SK-N-SH (cell line): ENCODE data around the gene PM20D2. TPM values are rescaled to one million over a fixed set of nuclear protein-coding genes. Genes with fewer than 3 reads are reported as not detected.
"Not testable (repeated sequence)": the region's sequence is repeated elsewhere in the genome, so short reads cannot be mapped to it uniquely, and the experiment has no call there.

ENCODE experiments used
- CTCF ChIA-PET: fragments of 300-600, 350-600 bp; formaldehyde crosslinking; extraction: SDS; loops from one replicate; lab custom pipeline; 2021; lab: Yijun Ruan, JAX
- POLR2A ChIA-PET: fragments of 350-600 bp; sonication (Branson Sonifier 250); formaldehyde crosslinking; extraction: SDS; loops from one replicate; lab custom pipeline; 2020; ENCODE audit warnings: antibody characterized with exemption, inconsistent platforms; lab: Yijun Ruan, JAX
- DNase-seq: peaks from one replicate; pipeline ENCODE4 v3.0.0; 2012
- H2AFZ ChIP-seq: fragments of 200-600 bp; sonication (generic); 2 replicates; pipeline ENCODE4 v1.8.1; 2016; ENCODE audit warnings: antibody characterized with exemption, mild to moderate bottlenecking, low read depth
- H3F3A ChIP-seq: fragments of 200-600 bp; sonication (generic); replicated peaks from 2 replicates; pipeline ENCODE3; 2016; ENCODE audit warnings: antibody characterized with exemption, mild to moderate bottlenecking; ENCODE audit not compliant: insufficient read depth
- H3K27ac ChIP-seq, 2 experiments: fragments of 200-500 bp in 1 of 2; fragments of 200-600 bp in 1 of 2; sonication (Bioruptor generic) in 1 of 2; sonication (generic), shearing (Covaris generic) in 1 of 2; 2 replicates each; pipeline versions ENCODE4 v1.5.1 to v1.6.1; 2014 to 2016; ENCODE audit warnings: low read depth in 2 of 2, inconsistent platforms in 1 of 2, low read length in 1 of 2, mild to moderate bottlenecking in 1 of 2, mixed read lengths in 1 of 2
- H3K27me3 ChIP-seq: fragments of 200-600 bp; sonication (generic), shearing (Covaris generic); 2 replicates; pipeline ENCODE4 v1.6.1; 2016; ENCODE audit warnings: mixed run types; ENCODE audit not compliant: insufficient read depth
- H3K36me3 ChIP-seq, 2 experiments: fragments of 200-500 bp in 1 of 2; fragments of 200-600 bp in 1 of 2; sonication (Bioruptor generic) in 1 of 2; sonication (generic) in 1 of 2; replicated peaks in 1 of 2; 2 replicates each; pipeline versions ENCODE3 to v1.5.1; 2014 to 2016; ENCODE audit warnings: low read length in 1 of 2, mild to moderate bottlenecking in 1 of 2; ENCODE audit not compliant: insufficient read depth in 2 of 2, control insufficient read depth in 1 of 2
- H3K4me1 ChIP-seq, 2 experiments: fragments of 200-500 bp in 1 of 2; fragments of 200-600 bp in 1 of 2; sonication (Bioruptor generic) in 1 of 2; sonication (generic), shearing (Covaris generic) in 1 of 2; 2 replicates each; pipeline versions ENCODE4 v1.5.1 to v1.6.1; 2014 to 2016; ENCODE audit warnings: low read depth in 1 of 2, low read length in 1 of 2, mixed run types in 1 of 2; ENCODE audit not compliant: insufficient read depth in 2 of 2, control insufficient read depth in 1 of 2
- H3K4me2 ChIP-seq: fragments of 200-600 bp; sonication (generic), shearing (Covaris generic); 2 replicates; pipeline ENCODE4 v1.6.1; 2017; ENCODE audit warnings: mixed run types
- H3K4me3 ChIP-seq, 2 experiments: fragments of 200-500 bp in 1 of 2; fragments of 200-600 bp in 1 of 2; sonication (Bioruptor generic) in 1 of 2; sonication (generic), shearing (Covaris generic) in 1 of 2; 2 replicates each; pipeline versions ENCODE4 v1.5.1 to v1.8.1; 2014 to 2016; ENCODE audit warnings: low read depth in 2 of 2, inconsistent platforms in 1 of 2, low read length in 1 of 2, mild to moderate bottlenecking in 1 of 2, mixed read lengths in 1 of 2, moderate library complexity in 1 of 2
- H3K79me2 ChIP-seq: fragments of 200-600 bp; sonication (generic); 2 replicates; pipeline ENCODE4 v1.8.1; 2017; ENCODE audit warnings: mild to moderate bottlenecking; ENCODE audit not compliant: insufficient read depth
- H3K9ac ChIP-seq: fragments of 200-600 bp; sonication (generic); 2 replicates; pipeline ENCODE4 v1.6.1; 2017; ENCODE audit warnings: mixed run types
- H3K9me2 ChIP-seq: fragments of 200-600 bp; sonication (generic); 2 replicates; pipeline ENCODE4 v1.6.1; 2017; ENCODE audit warnings: mixed run types
- H3K9me3 ChIP-seq: fragments of 200-600 bp; sonication (generic); 2 replicates; pipeline ENCODE4 v1.6.1; 2017; ENCODE audit warnings: mixed run types, mild to moderate bottlenecking, moderate library complexity
- H4K20me1 ChIP-seq: fragments of 200-600 bp; sonication (generic); 2 replicates; pipeline ENCODE4 v1.6.1; 2017; ENCODE audit warnings: mild to moderate bottlenecking, mixed run types; ENCODE audit not compliant: insufficient read depth
- CHD2 ChIP-seq: fragments of 150-350 bp; IDR thresholded peaks from 2 replicates; pipeline ENCODE4 v1.6.1; 2018; ENCODE audit warnings: low read length; ENCODE audit not compliant: partially characterized antibody
- ELF1 ChIP-seq: IDR thresholded peaks from 2 replicates; pipeline ENCODE4 v1.4.0; 2012
- EP300 ChIP-seq, 2 experiments: IDR thresholded peaks; 2 replicates each; pipeline versions ENCODE4 v1.4.0 to v1.6.1; 2012; ENCODE audit warnings: borderline replicate concordance in 1 of 2, low read depth in 1 of 2, low read length in 1 of 2
- GABPA ChIP-seq: IDR thresholded peaks from 2 replicates; pipeline ENCODE4 v1.4.0; 2012; ENCODE audit warnings: low read depth, mild to moderate bottlenecking
- NFIC ChIP-seq: IDR thresholded peaks from 2 replicates; pipeline ENCODE4 v1.4.0; 2012; ENCODE audit warnings: borderline replicate concordance
- RAD21 ChIP-seq: IDR thresholded peaks from 2 replicates; pipeline ENCODE4 v1.6.1; 2012; ENCODE audit warnings: mild to moderate bottlenecking, low read length
- RCOR1 ChIP-seq: fragments of 150-350 bp; IDR thresholded peaks from 2 replicates; pipeline ENCODE4 v1.6.1; 2017; ENCODE audit warnings: antibody characterized with exemption, low read length
- RFX5 ChIP-seq: IDR thresholded peaks from 2 replicates; pipeline ENCODE4 v1.6.1; 2012; ENCODE audit warnings: mild to moderate bottlenecking, improper control_type of control experiment, low read length
- RXRA ChIP-seq: IDR thresholded peaks from 2 replicates; pipeline ENCODE4 v1.4.0; 2012; ENCODE audit warnings: low read depth, mild to moderate bottlenecking, borderline replicate concordance
- SMC3 ChIP-seq: IDR thresholded peaks from 2 replicates; pipeline ENCODE4 v1.6.1; 2012; ENCODE audit warnings: low read depth, low read length, improper control_type of control experiment
- TAF1 ChIP-seq: IDR thresholded peaks from 2 replicates; pipeline ENCODE4 v1.6.1; 2012; ENCODE audit warnings: low read depth, mild to moderate bottlenecking, low read length, moderate library complexity, borderline replicate concordance
- TCF12 ChIP-seq: IDR thresholded peaks from 2 replicates; pipeline ENCODE4 v1.4.0; 2012
- TEAD4 ChIP-seq: IDR thresholded peaks from 2 replicates; pipeline ENCODE4 v1.4.0; 2012; ENCODE audit warnings: mild to moderate bottlenecking, borderline replicate concordance; ENCODE audit not compliant: insufficient read depth
- WGBS: methylation state at CpG from one replicate; pipeline ENCODE4 v1.1.6; 2017; ENCODE audit warnings: low lambda C conversion rate; 5-methylcytosine and 5-hydroxymethylcytosine counted together
- polyA plus RNA-seq, 3 experiments: library from polyadenylated mRNA; depleted of rRNA; stranded (reverse); fragments of >200 nt; gene quantifications; 2 replicates each; pipeline ENCODE4 v1.2.3, GENCODE V29; 2012
- TF ChIP-seq, protein P1 (sequence below): fragments of 200-600 bp; sonication (generic); IDR thresholded peaks from 2 replicates; pipeline ENCODE4 v1.6.1; 2017; ENCODE audit warnings: antibody characterized with exemption, mild to moderate bottlenecking, moderate library complexity
- TF ChIP-seq, protein P2 (sequence below): IDR thresholded peaks from 2 replicates; pipeline ENCODE4 v1.4.0; 2012; ENCODE audit warnings: low read depth, borderline replicate concordance
- TF ChIP-seq, protein P3 (sequence below): IDR thresholded peaks from 2 replicates; pipeline ENCODE4 v1.4.0; 2012; ENCODE audit warnings: low read depth
- TF ChIP-seq, protein P4 (sequence below): IDR thresholded peaks from 2 replicates; pipeline ENCODE4 v1.4.0; 2012; ENCODE audit warnings: low read depth, borderline replicate concordance
- TF ChIP-seq, protein P5 (sequence below): fragments of 150-350 bp; IDR thresholded peaks from 2 replicates; pipeline ENCODE4 v1.6.1; 2016; ENCODE audit warnings: mild to moderate bottlenecking, low read depth, low read length

Gene PM20D2
- polyA plus RNA-seq, 1 of the 3 experiments (the other 2 are of a cell fraction), result 6.2 TPM

DNA sequence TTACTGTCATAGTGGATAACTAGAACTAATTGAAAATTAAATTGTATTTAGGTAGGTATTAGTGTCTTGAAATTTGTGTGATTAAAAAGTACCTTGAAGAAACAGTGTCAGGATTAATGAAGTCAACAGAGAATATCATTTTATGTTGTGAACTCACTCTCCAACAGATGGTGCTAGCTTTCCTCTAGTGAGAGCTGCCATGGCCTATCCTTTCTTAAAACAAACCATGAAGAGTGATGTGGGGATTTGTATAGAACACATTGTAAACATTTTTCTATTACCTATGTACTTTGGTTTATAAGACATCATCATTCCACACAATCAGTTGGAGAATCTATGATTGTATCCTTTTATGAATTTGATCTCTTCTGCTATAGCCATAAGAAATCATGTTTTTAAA, 23.2 kb upstream of the PM20D2 start:
- POLR2A ChIA-PET, result no interaction called here

DNA sequence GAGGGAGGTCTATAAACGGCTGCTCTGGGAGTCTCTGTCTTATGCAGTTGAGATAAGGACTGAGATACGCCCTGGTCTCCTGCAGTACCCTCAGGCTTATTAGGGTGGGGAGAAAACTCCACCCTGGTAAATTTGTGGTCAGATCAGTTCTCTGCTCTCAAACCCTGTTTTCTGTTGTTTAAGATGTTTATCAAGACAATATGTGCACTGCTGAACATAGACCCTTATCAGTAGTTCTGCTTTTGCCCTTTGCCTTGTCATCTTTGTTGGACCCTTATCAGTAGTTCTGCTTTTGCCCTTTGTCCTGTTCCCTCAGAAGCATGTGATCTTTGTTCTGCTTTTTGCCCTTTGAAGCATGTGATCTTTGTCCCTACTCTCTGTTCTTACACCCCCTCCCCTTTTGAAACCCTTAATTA, 17.6 kb upstream of the PM20D2 start:
- H4K20me1 ChIP-seq, H2AFZ ChIP-seq, H3K79me2 ChIP-seq, H3K4me3 ChIP-seq, H3K36me3 ChIP-seq, H3K4me2 ChIP-seq, CTCF ChIA-PET, H3K9me3 ChIP-seq, H3K4me1 ChIP-seq, H3K27ac ChIP-seq, H3F3A ChIP-seq, DNase-seq, H3K27me3 ChIP-seq, H3K9ac ChIP-seq, POLR2A ChIA-PET, H3K9me2 ChIP-seq: not testable (repeated sequence)
- 75% methylated on average over 2 of the region's 2 CpGs for WGBS

More for the DNA sequence above, 23.2 kb upstream of the PM20D2 start:
- Histone ChIP-seq H3K79me2 (no peaks in the 10 kb centered on the region), H3K9ac (no peak overlapping the region), H2AFZ (no peak overlapping the region), H3K27me3 (no peaks in the 10 kb centered on the region), H3K36me3 (no peaks in the 10 kb centered on the region), H3F3A (peaks cover 5% of the 10 kb centered on the region), H3K9me3 (no peaks in the 10 kb centered on the region), H3K9me2 (no peaks in the 10 kb centered on the region), H3K4me1 (peaks cover 0 to 4% of the 10 kb centered on the region in 2 experiments; a peak in 1 of 4 replicates), H4K20me1 (no peaks in the 10 kb centered on the region), H3K4me2 (no peak overlapping the region), H3K27ac (no peak overlapping the region), H3K4me3 (no peak overlapping the region)
- peak; percentile 57 for DNase-seq
- CTCF ChIA-PET, result interaction anchor here (0.6 to 4.8 kb wide), 12 partner anchors 9 to 243 kb away, joined by 3 to 50 read pairs (median 4); no protein-coding TSS in a partner anchor
- peak; percentile 92 for TF ChIP-seq RAD21
- TF ChIP-seq, protein P1, sequence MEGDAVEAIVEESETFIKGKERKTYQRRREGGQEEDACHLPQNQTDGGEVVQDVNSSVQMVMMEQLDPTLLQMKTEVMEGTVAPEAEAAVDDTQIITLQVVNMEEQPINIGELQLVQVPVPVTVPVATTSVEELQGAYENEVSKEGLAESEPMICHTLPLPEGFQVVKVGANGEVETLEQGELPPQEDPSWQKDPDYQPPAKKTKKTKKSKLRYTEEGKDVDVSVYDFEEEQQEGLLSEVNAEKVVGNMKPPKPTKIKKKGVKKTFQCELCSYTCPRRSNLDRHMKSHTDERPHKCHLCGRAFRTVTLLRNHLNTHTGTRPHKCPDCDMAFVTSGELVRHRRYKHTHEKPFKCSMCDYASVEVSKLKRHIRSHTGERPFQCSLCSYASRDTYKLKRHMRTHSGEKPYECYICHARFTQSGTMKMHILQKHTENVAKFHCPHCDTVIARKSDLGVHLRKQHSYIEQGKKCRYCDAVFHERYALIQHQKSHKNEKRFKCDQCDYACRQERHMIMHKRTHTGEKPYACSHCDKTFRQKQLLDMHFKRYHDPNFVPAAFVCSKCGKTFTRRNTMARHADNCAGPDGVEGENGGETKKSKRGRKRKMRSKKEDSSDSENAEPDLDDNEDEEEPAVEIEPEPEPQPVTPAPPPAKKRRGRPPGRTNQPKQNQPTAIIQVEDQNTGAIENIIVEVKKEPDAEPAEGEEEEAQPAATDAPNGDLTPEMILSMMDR, result peak; percentile 68
- TF ChIP-seq, protein P2, sequence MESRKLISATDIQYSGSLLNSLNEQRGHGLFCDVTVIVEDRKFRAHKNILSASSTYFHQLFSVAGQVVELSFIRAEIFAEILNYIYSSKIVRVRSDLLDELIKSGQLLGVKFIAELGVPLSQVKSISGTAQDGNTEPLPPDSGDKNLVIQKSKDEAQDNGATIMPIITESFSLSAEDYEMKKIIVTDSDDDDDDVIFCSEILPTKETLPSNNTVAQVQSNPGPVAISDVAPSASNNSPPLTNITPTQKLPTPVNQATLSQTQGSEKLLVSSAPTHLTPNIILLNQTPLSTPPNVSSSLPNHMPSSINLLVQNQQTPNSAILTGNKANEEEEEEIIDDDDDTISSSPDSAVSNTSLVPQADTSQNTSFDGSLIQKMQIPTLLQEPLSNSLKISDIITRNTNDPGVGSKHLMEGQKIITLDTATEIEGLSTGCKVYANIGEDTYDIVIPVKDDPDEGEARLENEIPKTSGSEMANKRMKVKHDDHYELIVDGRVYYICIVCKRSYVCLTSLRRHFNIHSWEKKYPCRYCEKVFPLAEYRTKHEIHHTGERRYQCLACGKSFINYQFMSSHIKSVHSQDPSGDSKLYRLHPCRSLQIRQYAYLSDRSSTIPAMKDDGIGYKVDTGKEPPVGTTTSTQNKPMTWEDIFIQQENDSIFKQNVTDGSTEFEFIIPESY, result no peak
- TF ChIP-seq SMC3, result peak; percentile 77

DNA sequence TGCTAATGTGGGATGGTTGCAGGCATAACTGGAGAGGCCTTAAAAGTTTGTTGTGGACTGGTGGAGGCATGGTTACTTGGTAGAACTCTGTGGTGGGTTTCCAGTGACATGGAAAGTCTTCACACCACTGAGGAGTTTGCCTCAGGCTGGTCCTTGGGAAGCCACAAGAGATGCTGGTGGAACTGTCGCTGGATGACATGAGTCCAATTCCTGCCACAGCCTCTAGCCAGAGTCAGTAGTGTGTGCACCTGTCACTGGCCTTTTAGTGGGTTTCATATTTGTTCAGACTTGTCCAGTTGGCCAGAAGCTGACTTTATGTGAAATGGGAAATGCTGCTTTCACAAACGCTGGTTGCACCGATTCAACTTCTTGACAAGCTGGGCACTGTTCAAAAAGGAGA, 14.3 kb upstream of the PM20D2 start:
- Histone ChIP-seq H3K9me2 (no peaks in the 10 kb centered on the region), H3K4me3 (no peak overlapping the region), H3K9me3 (no peaks in the 10 kb centered on the region), H3K36me3 (no peaks in the 10 kb centered on the region), H3K9ac (no peak overlapping the region), H3F3A (no peaks in the 10 kb centered on the region), H3K79me2 (no peaks in the 10 kb centered on the region), H3K4me2 (no peak overlapping the region), H3K27ac (no peak overlapping the region), H2AFZ (no peak overlapping the region), H3K4me1 (no peaks in the 10 kb centered on the region), H3K27me3 (no peaks in the 10 kb centered on the region), H4K20me1 (no peaks in the 10 kb centered on the region)
- WGBS, result 98% methylated on average over 3 of the region's 3 CpGs
- POLR2A ChIA-PET, result no interaction called here
- DNase-seq, result no peak
- CTCF ChIA-PET, result interaction anchor here (1.1 to 2.1 kb wide), 3 partner anchors 9 to 149 kb away, joined by 4 to 6 read pairs (median 4); partner anchors contain the start of gene PM20D2
- TF ChIP-seq TAF1 (no peak), TCF12 (no peak), RFX5 (no peak), TEAD4 (no peak), NFIC (no peak), RXRA (no peak), RCOR1 (no peak), EP300 (IDR thresholded peaks at IDR 0.05; ENCODE audit: borderline replicate concordance in 1 of 2, low read depth in 1 of 2, low read length in 1 of 2) (no peak), GABPA (no peak), ELF1 (no peak), CHD2 (no peak), SMC3 (no peak)
- TF ChIP-seq, protein P3, sequence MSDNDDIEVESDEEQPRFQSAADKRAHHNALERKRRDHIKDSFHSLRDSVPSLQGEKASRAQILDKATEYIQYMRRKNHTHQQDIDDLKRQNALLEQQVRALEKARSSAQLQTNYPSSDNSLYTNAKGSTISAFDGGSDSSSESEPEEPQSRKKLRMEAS, result no peak
- TF ChIP-seq, protein P4, sequence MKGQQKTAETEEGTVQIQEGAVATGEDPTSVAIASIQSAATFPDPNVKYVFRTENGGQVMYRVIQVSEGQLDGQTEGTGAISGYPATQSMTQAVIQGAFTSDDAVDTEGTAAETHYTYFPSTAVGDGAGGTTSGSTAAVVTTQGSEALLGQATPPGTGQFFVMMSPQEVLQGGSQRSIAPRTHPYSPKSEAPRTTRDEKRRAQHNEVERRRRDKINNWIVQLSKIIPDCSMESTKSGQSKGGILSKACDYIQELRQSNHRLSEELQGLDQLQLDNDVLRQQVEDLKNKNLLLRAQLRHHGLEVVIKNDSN, result no peak
- TF ChIP-seq, protein P5, sequence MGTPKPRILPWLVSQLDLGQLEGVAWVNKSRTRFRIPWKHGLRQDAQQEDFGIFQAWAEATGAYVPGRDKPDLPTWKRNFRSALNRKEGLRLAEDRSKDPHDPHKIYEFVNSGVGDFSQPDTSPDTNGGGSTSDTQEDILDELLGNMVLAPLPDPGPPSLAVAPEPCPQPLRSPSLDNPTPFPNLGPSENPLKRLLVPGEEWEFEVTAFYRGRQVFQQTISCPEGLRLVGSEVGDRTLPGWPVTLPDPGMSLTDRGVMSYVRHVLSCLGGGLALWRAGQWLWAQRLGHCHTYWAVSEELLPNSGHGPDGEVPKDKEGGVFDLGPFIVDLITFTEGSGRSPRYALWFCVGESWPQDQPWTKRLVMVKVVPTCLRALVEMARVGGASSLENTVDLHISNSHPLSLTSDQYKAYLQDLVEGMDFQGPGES, result no peak
